Lung (tissue), 12 donors: ENCODE measurements around the gene CASK. TPM values are rescaled to one million over a fixed set of nuclear protein-coding genes. Genes with fewer than 3 reads are reported as not detected.

ENCODE experiments used
- ATAC-seq: fragments of 200-7000 bp; cut with Tn5 transposase; one replicate; pipeline ENCODE4 v1.9.1; 2020; ENCODE audit warnings: moderate number of reproducible peaks; ENCODE audit not compliant: insufficient read depth, low FRiP score
- DNase-seq, 3 donors: peaks; one replicate each; pipeline ENCODE4 v3.0.0-alpha.2; 2013 to 2017
- H3K27ac ChIP-seq, 2 donors: one replicate each; pipeline ENCODE4 v1.5.1; 2013; ENCODE audit warnings: mild to moderate bottlenecking in 2 of 2, moderate library complexity in 2 of 2, control low read depth in 1 of 2, inconsistent platforms in 1 of 2, low read depth in 1 of 2, low read length in 1 of 2
- H3K27me3 ChIP-seq, 3 donors: one replicate each; pipeline ENCODE4 v1.5.1; 2013; ENCODE audit warnings: low read length in 2 of 3; ENCODE audit not compliant: control insufficient read depth in 3 of 3, insufficient read depth in 3 of 3
- H3K36me3 ChIP-seq, 4 donors: one replicate each; pipeline ENCODE4 v1.5.1; 2013; ENCODE audit warnings: low read length in 4 of 4, mild to moderate bottlenecking in 1 of 4, moderate library complexity in 1 of 4; ENCODE audit not compliant: control insufficient read depth in 4 of 4, insufficient read depth in 4 of 4
- H3K4me1 ChIP-seq, 5 donors: one replicate each; pipeline ENCODE4 v1.5.1; 2013; ENCODE audit warnings: low read length in 5 of 5, mild to moderate bottlenecking in 2 of 5, moderate library complexity in 1 of 5; ENCODE audit not compliant: control insufficient read depth in 5 of 5, insufficient read depth in 5 of 5
- H3K4me3 ChIP-seq: one replicate; pipeline ENCODE4 v1.5.1; 2013; ENCODE audit warnings: mild to moderate bottlenecking, control low read depth, moderate library complexity
- H3K9ac ChIP-seq, 2 donors: one replicate each; pipeline ENCODE4 v1.5.1; 2013; ENCODE audit warnings: low read length in 2 of 2, control low read depth in 1 of 2; ENCODE audit not compliant: insufficient read depth in 1 of 2
- H3K9me3 ChIP-seq, 4 donors: one replicate each; pipeline ENCODE4 v1.5.1; 2013; ENCODE audit warnings: low read length in 3 of 4, mild to moderate bottlenecking in 1 of 4, moderate library complexity in 1 of 4; ENCODE audit not compliant: control insufficient read depth in 4 of 4, insufficient read depth in 3 of 4
- WGBS, 2 donors: extraction: QIAGEN DNeasy Blood & Tissue Kit; methylation state at CpG; one replicate each; pipeline ENCODE4 v1.1.7; 2013; 5-methylcytosine and 5-hydroxymethylcytosine counted together
- polyA plus RNA-seq, 2 donors: library from polyadenylated mRNA; stranded (reverse); fragments of 200-250 nt; gene quantifications; one replicate each; pipeline ENCODE4 v1.2.1, GENCODE V29; 2013
- total RNA-seq, 2 donors: library from RNA; depleted of rRNA in 1 of 2; stranded (reverse); fragments of >200 nt in 1 of 2; gene quantifications; one replicate each; pipeline ENCODE4 v1.2.1, GENCODE V29; 2014 to 2021
- TF ChIP-seq, protein P1 (sequence below): IDR thresholded peaks from 2 replicates; pipeline ENCODE4 v1.5.1; 2012; ENCODE audit warnings: mild to moderate bottlenecking; ENCODE audit errors: control extremely low read depth, extremely low read depth
- donor health status: control.
- donor health status: control.
- donor health status: Bipolar disorder and iron deficiency.
- donor health status: healthy.
- donor health status: DM: yes; HTN: yes; CAD: no.

Gene CASK
- total and polyA plus RNA-seq, 4 donors, result 8.2 to 68.1 (median 30.6) TPM

DNA sequence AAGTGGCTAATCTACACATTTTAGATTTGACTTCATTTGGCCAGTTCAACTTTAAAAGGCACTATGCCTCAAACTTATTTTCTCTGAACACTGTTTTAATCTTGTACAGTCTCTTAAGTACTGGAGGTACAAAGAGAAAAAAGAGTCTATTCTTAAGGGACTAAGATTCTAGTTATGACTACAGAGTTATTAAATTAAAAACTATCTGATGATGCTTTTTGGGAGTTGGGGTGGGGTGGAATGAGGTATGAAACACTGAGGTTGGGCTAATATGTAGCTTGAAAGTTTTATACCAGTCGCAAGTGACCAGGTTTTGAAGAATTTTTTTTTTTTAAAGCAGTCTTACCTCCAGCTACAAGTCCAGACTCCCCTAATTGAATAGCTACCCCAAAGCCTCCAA is 252.3 kb downstream of the CASK start:
- 84 to 91% methylated on average over 1 of the region's 1 CpG for WGBS, 2 donors
- Histone ChIP-seq H3K36me3 (no peaks in the 10 kb centered on the region), H3K27me3 (peaks cover 0 to 38% (median 13%) of the 10 kb centered on the region in 3 donors), H3K4me1 (no peaks in the 10 kb centered on the region), H3K9ac (no peak overlapping the region), H3K4me3 (no peak overlapping the region), H3K27ac (no peak overlapping the region), H3K9me3 (no peaks in the 10 kb centered on the region)
- TF ChIP-seq, protein P1, sequence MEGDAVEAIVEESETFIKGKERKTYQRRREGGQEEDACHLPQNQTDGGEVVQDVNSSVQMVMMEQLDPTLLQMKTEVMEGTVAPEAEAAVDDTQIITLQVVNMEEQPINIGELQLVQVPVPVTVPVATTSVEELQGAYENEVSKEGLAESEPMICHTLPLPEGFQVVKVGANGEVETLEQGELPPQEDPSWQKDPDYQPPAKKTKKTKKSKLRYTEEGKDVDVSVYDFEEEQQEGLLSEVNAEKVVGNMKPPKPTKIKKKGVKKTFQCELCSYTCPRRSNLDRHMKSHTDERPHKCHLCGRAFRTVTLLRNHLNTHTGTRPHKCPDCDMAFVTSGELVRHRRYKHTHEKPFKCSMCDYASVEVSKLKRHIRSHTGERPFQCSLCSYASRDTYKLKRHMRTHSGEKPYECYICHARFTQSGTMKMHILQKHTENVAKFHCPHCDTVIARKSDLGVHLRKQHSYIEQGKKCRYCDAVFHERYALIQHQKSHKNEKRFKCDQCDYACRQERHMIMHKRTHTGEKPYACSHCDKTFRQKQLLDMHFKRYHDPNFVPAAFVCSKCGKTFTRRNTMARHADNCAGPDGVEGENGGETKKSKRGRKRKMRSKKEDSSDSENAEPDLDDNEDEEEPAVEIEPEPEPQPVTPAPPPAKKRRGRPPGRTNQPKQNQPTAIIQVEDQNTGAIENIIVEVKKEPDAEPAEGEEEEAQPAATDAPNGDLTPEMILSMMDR, result no peak
- ATAC-seq (no peak), DNase-seq (no peak)

DNA sequence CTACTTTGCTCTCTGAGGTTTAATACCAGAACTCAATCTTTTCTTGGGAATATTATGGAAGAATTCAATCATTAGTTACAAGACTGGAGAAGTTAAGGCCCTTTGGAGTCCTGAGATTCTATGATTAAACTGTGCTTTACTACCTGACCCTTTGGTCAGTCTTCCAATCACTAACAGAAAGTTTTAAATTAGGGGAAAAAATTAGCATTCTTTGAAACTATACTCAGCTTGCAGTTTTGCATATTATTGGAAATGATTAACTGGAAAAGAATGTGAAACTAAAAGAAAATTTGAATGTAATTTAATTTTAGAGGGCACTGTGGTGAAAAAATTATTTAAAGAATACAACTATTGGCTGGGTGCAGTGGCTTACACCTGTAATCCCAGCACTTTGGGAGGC is 253.2 kb downstream of the CASK start:
- Histone ChIP-seq H3K27ac (no peak overlapping the region), H3K4me1 (peaks cover 0 to 2% (median 0%) of the 10 kb centered on the region in 5 donors), H3K9ac (no peak overlapping the region), H3K4me3 (no peak overlapping the region), H3K27me3 (peaks cover 0 to 38% (median 16%) of the 10 kb centered on the region in 3 donors), H3K9me3 (no peaks in the 10 kb centered on the region), H3K36me3 (no peaks in the 10 kb centered on the region)
- TF ChIP-seq, protein P1, result no peak
- no peak for ATAC-seq
- no peak for DNase-seq

DNA sequence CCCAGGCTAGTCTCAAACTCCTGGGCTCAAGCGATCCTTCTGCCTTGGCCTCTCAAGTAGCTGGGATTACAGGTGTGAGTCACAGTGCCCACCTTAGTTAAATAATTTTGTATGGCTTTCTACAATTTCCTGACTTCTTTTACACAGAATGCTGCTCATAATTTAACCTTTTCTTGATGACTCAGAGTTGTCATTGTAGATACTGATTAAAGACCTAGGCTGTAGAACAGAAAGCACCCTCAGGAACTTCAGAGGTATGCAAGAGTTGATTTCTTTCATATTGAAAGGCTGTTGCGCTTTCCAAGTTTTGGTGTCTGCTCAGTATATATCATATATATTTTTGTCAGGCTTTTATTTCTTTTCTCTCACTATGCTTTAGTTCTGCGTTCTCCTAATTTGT is 255.7 kb downstream of the CASK start:
- H3K36me3 ChIP-seq, result no peaks in the 10 kb centered on the region
- no peak overlapping the region for H3K4me3 ChIP-seq
- peaks cover 0 to 4% (median 0%) of the 10 kb centered on the region in 5 donors for H3K4me1 ChIP-seq
- H3K9me3 ChIP-seq, result no peaks in the 10 kb centered on the region
- DNase-seq (no peak), ATAC-seq (no peak)
- TF ChIP-seq, protein P1, result no peak
- peaks cover 0 to 26% (median 15%) of the 10 kb centered on the region in 3 donors for H3K27me3 ChIP-seq
- no peak overlapping the region for H3K27ac ChIP-seq
- H3K9ac ChIP-seq, result no peak overlapping the region
- WGBS, 2 donors, result 89 to 95% methylated on average over 3 of the region's 3 CpGs

DNA sequence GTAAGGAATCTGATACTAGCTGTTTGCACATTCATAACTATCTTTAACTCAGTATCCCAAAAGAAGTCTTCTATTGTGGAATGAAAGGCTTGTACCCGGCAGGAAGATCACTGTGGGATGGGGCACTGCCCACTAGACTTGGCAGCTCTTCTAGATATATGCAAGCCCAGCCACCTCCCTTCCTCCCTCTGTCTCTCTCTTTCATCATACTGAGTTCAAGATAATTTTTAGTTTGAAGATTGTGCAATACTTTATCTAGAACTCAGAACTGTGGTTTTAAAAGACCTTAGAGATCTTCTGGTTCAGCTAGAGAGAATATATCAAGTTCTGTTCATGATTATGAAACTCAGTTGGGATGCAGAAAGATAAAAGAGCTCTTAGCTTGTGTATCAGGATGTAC is 257.1 kb downstream of the CASK start:
- ATAC-seq (no peak), DNase-seq (no peak)
- H3K36me3 ChIP-seq, result no peaks in the 10 kb centered on the region
- 0 to 35% methylated on average over 1 of the region's 1 CpG for WGBS, 2 donors
- no peaks in the 10 kb centered on the region for H3K9me3 ChIP-seq
- H3K4me1 ChIP-seq, result peaks cover 0 to 4% (median 0%) of the 10 kb centered on the region in 5 donors
- H3K4me3 ChIP-seq, result no peak overlapping the region
- H3K27ac ChIP-seq, result no peak overlapping the region
- no peak overlapping the region for H3K9ac ChIP-seq
- H3K27me3 ChIP-seq, result peaks cover 0 to 30% (median 15%) of the 10 kb centered on the region in 3 donors
- TF ChIP-seq, protein P1, result no peak
